MM.1S (cell line): ENCODE results near the gene RABEP2.

Experiments
- DNase-seq: peaks from one replicate; pipeline ENCODE4 v3.0.0-alpha.2; 2015
- H2AFZ ChIP-seq: fragments of 300-600 bp; sonication (generic); 2 replicates; pipeline ENCODE4 v1.6.0; 2016; ENCODE audit warnings: antibody characterized with exemption, low read length
- H3F3A ChIP-seq: fragments of 300-600 bp; sonication (generic); 2 replicates; pipeline ENCODE4 v1.6.1; 2016; ENCODE audit warnings: mild to moderate bottlenecking, antibody characterized with exemption, low read length, moderate library complexity, mixed read lengths; ENCODE audit not compliant: insufficient read depth
- H3K27ac ChIP-seq: fragments of 300-600 bp; sonication (generic); 2 replicates; pipeline ENCODE4 v1.5.1; 2016; ENCODE audit warnings: mild to moderate bottlenecking, low read length
- H3K27me3 ChIP-seq: fragments of 300-600 bp; sonication (generic); replicated peaks from 2 replicates; pipeline ENCODE4 v1.6.0; 2016; ENCODE audit warnings: low read length; ENCODE audit not compliant: insufficient read depth
- H3K36me3 ChIP-seq: fragments of 300-600 bp; sonication (generic); replicated peaks from 2 replicates; pipeline ENCODE4 v1.6.1; 2016; ENCODE audit warnings: mild to moderate bottlenecking, low read length, mixed read lengths; ENCODE audit not compliant: insufficient read depth
- H3K4me1 ChIP-seq: fragments of 300-600 bp; sonication (generic); 2 replicates; pipeline ENCODE4 v1.6.1; 2016; ENCODE audit warnings: low read length, mixed read lengths
- H3K4me2 ChIP-seq: fragments of 300-600 bp; sonication (generic); 2 replicates; pipeline ENCODE4 v1.6.0; 2016; ENCODE audit warnings: low read depth, low read length
- H3K4me3 ChIP-seq: fragments of 300-600 bp; sonication (generic); 2 replicates; pipeline ENCODE4 v1.5.1; 2016; ENCODE audit warnings: low read length, mixed read lengths
- H3K79me2 ChIP-seq: fragments of 300-600 bp; sonication (generic); 2 replicates; pipeline ENCODE4 v1.6.1; 2016; ENCODE audit warnings: mixed run types, low read length, mixed read lengths
- H3K9ac ChIP-seq: fragments of 300-600 bp; sonication (generic); 2 replicates; pipeline ENCODE4 v1.6.1; 2016; ENCODE audit warnings: low read length, mixed read lengths
- H3K9me2 ChIP-seq: fragments of 300-600 bp; sonication (generic); replicated peaks from 2 replicates; pipeline ENCODE4 v1.6.1; 2016; ENCODE audit warnings: mild to moderate bottlenecking, low read length, mixed read lengths; ENCODE audit not compliant: insufficient read depth
- H3K9me3 ChIP-seq: fragments of 300-600 bp; sonication (generic); replicated peaks from 2 replicates; pipeline ENCODE4 v1.6.1; 2016; ENCODE audit warnings: mild to moderate bottlenecking, low read length, mixed read lengths; ENCODE audit not compliant: insufficient read depth
- H4K20me1 ChIP-seq: fragments of 300-600 bp; sonication (generic); 2 replicates; pipeline ENCODE4 v1.6.1; 2016; ENCODE audit warnings: mild to moderate bottlenecking, low read length, moderate library complexity, mixed read lengths; ENCODE audit not compliant: insufficient read depth
- CTCF ChIP-seq: fragments of 300-600 bp; sonication (generic); IDR thresholded peaks from 2 replicates; pipeline ENCODE4 v1.5.1; 2016; ENCODE audit warnings: antibody characterized with exemption, low read length, mixed read lengths
- EZH2 ChIP-seq: fragments of 300-600 bp; sonication (generic); optimal IDR thresholded peaks from 2 replicates; pipeline ENCODE3; 2017; ENCODE audit warnings: low read depth, mild to moderate bottlenecking, antibody characterized with exemption, low read length, mixed read lengths
- EZH2phosphoT487 ChIP-seq: fragments of 300-600 bp; sonication (generic); IDR thresholded peaks from 2 replicates; pipeline ENCODE4 v1.6.1; 2018; ENCODE audit warnings: antibody characterized with exemption, low read length

RABEP2 gene

GRCh38 chr16:28903344-28904042 is 21.5 kb downstream of the RABEP2 start:
- DNase-seq: no peak
- Histone ChIP-seq H3K9ac (no peak overlapping the region), H3K9me2 (no peaks in the 10 kb centered on the region), H3K4me2 (no peak overlapping the region), H3K4me1 (no peaks in the 10 kb centered on the region), H3K79me2 (no peaks in the 10 kb centered on the region), H3K27ac (no peak overlapping the region), H3K4me3 (no peak overlapping the region), H3K27me3 (no peaks in the 10 kb centered on the region), H3K9me3 (no peaks in the 10 kb centered on the region), H3K36me3 (no peaks in the 10 kb centered on the region), H2AFZ (no peak overlapping the region), H4K20me1 (no peaks in the 10 kb centered on the region), H3F3A (no peaks in the 10 kb centered on the region)
- TF ChIP-seq EZH2 (no peak), EZH2phosphoT487 (no peak), CTCF (no peak)

GRCh38 chr16:28902909-28903308 is 22.1 kb downstream of the RABEP2 start:
- no peaks in the 10 kb centered on the region for H4K20me1 ChIP-seq
- no peaks in the 10 kb centered on the region for H3K4me1 ChIP-seq
- DNase-seq: no peak
- H3K4me3 ChIP-seq: no peak overlapping the region
- TF ChIP-seq EZH2 (no peak), EZH2phosphoT487 (no peak), CTCF (no peak)
- H3K9me2 ChIP-seq: no peaks in the 10 kb centered on the region
- no peaks in the 10 kb centered on the region for H3K79me2 ChIP-seq
- H2AFZ ChIP-seq: no peak overlapping the region
- no peaks in the 10 kb centered on the region for H3K36me3 ChIP-seq
- no peaks in the 10 kb centered on the region for H3F3A ChIP-seq
- no peak overlapping the region for H3K9ac ChIP-seq
- H3K27me3 ChIP-seq: no peaks in the 10 kb centered on the region
- H3K27ac ChIP-seq: no peak overlapping the region
- no peak overlapping the region for H3K4me2 ChIP-seq
- H3K9me3 ChIP-seq: no peaks in the 10 kb centered on the region

- Histone ChIP-seq H3K4me1 (no peaks in the 10 kb centered on the region), H3K9ac (no peak overlapping the region), H3K4me3 (no peak overlapping the region), H3K36me3 (no peaks in the 10 kb centered on the region), H4K20me1 (no peaks in the 10 kb centered on the region), H3K9me2 (no peaks in the 10 kb centered on the region), H3F3A (no peaks in the 10 kb centered on the region), H3K4me2 (no peak overlapping the region), H3K79me2 (no peaks in the 10 kb centered on the region), H3K9me3 (no peaks in the 10 kb centered on the region), H2AFZ (no peak overlapping the region), H3K27ac (no peak overlapping the region), H3K27me3 (no peaks in the 10 kb centered on the region)
- TF ChIP-seq EZH2phosphoT487: no peak
- no peak for TF ChIP-seq CTCF
- no peak for TF ChIP-seq EZH2
- DNase-seq: no peak
These were observed 23.2 kb downstream of the RABEP2 start for GRCh38 chr16:28901862-28902261.
